Measurements from ENCODE around the gene SHROOM3.
"Not testable (repeated sequence)": the region's sequence is repeated elsewhere in the genome, so short reads cannot be mapped to it uniquely, and the experiment has no call there.

Gene SHROOM3

DNA sequence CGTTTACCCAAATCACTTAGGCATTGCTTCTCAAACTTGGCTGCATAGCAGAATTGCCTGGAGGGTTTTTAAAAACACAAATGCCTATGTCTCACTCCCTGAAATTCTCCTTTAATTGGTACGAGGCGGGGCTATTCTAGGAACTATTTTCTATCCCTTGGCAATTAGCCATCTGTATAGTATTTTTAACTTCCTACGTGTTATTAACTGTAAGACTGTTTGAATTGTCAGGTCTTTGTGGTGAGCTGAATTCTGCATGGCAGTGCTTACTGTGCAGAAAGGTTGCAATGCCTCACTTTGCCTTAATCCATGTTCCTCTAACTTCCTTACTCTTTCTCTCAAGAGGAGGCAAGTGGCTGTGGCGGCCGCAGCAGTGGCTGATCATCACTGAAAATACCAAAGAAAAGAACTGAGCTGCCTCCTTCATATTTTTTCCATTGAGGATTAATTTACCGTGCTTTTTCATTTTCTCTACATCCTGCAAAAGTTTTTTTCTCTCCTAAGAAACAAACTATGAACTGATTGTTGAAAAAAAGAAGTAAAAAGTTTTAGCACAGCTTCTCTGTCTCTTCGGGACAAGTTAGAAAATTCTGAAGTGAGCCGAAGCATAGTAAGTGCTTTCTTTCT is at the start of gene SHROOM3:
Gene SHROOM3 (plus strand): TSS at position 329 of the 627 bp plus-strand sequence. CDS start 824 bp downstream, outside the sequence.
- no peak for DNase-seq

DNA sequence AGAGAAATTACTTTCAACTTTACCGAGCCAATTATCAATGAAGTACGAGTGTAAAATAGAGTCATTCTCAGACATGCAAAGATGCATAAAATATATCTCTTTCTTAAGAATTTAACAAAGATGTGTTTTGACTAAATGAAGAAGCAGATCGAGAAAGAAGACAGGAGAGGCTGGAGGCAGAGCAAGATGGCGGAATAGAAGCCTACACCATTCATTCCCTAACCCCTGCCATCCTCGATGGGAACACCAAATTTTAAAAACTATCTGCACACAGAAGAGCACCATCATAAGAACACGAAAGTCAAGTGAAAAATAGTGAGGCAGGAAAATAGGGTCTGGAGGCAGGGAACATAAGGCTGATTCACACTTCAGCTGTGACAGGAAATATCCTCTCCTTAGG is 49.1 kb upstream of the SHROOM3 start:
- DNase-seq = no peak

DNA sequence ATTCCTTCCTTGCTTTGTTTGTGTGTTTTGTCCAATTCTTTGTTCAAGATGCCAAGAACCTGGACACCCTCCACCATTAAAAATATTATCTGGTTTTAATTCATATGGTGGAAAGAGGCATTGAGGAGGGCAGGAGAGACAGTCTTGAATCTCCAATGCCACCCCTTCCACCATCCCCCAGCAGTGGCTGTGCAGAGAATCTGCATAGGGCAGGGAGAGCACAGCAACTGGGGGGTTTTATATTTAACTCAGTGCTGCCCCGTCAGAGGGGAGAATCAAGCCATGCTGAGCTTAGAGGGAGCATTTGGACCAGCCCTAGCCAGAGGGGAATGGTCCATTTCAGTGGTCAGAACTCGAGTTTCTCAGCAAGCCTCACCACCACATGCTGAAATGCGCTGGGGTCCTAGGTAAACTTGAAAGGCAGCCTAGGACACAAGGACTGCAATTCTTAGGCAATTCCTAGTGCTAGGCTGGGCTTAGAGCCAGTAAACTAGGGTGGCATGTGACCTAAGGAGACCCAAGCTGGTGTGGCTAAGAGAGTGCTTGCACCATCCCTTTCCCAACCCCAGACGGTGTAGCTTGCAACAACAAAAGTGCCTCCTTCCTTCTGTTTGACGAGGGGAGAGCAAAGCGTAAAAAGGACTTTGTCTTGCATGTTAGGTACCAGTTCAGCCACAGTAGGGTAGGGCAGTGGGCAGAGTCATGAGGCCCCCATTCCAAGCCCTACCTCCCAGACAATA is 48.3 kb upstream of the SHROOM3 start:
- DNase-seq = no peak

DNA sequence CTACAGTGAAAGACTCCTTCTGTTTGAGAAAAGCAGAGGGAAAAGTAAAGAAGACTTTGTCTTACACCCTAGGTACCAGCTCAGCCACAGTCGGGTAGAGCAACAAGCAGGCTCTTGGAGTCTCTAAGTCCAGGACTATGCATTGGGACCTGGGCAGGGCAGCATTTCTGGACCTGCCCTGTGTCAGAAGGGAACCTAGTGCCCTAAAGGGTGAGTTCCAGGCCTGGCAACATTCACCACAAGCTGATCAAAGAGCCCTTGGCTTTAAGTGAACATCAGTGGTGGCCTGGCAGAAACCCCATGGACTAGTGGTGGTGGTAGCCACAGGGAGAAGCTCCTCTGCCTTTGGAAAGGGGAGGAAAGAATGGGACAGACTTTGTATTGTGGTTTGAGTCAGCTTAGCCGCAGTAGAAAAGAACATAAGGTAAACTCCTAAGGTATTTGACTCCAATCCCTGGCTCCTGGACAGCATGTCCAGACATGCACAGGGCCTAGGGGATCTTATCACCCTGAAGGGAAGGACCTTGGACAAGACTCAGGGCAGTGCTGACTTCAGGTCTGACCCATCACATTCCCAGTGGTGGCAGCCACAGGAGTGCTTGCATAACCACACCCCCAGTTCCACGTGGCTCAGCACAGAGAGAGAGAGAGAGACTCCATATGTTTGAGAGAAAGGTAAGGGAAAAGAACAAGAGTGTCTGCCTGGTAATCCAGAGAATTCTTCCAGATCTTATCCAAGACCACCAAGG is 46.7 kb upstream of the SHROOM3 start:
- DNase-seq = no peak

DNA sequence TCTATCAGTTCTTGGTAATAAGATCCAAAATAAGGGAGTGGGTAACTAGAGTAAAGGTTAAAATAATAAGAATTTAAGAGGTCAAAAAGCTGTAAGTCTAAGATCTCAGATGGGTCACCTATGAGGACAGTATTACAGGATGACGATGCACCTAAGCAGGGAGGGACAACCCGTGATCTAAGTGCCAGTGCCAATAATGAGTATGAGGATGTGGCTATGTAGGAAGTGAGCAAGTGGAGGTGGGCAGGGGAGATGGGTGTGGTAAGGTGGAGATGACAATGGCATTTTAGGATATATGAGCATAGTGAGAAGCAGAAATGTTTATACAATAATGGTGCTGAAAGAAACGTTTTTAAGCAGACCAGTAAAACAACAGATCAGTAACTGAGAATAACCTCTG is 33.4 kb upstream of the SHROOM3 start:
- no peak for DNase-seq

DNA sequence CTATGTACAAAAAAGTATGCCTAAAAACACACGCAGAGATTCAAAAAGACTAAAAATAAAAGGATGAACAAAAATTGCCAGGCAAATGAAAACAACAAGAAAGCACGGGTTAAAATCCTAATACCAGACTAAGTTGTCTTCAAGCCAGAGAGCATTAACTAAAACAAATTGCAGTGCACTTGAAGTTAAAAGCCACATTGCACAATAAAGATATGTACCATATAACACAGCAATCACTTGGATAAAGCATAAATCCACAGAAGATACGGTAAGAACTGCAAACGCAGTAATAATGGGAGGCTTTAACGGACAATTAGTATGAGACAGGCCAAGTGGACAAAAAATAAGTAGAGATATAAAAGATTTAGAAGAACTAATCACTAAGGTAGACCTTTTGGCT is 28.9 kb upstream of the SHROOM3 start:
- no peak for DNase-seq

DNA sequence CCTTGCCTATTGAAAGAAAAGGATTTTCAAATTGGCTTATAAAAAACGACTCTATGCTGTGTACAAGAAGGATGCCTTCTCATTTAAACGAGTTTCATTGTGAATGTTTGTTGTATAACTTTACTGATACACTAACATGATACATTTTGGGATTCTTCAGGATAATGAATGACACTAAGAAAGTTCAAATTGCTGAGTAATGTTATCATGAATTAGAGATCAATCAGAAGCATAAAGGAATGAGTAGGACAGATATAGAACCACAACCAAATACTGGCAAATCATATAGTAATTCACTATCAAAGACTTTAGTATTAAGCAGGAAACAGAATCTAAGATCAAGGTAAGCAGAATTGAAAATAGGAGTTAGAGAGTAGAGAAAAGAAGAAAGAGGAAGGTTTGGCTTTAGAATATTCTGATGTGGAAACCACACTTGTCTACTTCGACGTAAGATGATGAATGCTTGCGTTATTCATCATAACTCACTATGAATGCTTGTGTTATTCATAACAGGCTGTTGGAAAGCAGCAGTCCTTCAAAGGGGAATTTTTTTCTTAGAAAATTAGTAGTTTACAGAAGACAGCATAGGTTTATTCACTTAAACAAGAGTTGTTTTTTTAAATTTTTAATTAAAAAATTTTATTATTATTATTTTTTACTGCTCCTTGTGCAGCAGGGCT is 27.4 kb upstream of the SHROOM3 start:
- no peak for DNase-seq

DNA sequence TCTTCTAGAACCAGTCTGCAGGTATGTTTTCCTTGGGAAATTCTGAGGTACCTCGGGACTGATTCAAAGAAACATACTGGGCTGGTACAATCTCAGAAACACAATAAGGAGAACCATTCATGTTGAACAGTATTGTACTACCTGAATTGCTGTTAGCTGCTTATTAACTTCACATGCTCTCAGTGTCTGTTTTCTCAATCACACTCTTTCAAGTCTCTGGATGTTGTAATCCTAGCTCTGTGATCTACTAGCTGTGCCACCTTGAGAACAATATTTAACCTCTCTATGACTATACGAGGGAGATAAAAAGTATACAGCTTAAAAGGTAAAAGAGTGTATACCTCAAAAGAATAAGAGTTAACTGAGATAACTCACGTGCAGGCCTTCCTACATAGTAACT is 24.4 kb upstream of the SHROOM3 start:
- DNase-seq = no peak

DNA sequence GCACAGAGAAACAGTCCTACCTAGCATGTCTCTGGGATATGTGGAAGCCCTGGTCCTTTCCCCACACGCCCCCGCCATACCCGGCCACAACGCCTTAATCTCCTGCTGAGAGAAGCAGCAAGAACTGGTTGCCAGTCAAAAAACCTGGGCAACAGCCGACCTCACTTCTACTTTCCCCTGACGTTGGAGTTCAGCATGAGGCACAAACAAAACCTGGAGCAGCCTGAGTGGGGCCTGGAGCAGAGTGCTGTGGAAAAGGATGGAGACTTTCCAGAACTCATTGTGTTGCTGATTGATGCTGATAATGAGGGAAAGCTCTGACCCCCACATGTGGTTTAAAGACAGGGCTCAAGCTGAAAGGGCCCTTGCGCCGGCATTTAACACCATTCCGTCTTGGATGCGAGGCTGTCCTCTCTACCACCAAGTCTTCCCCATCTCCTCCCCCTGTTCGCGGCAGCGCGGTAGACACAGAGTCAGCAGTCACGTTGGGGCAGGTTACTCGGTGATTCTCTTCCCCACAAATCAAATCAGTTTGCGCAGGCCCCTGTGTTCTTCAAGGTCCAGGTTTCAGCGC is 14.8 kb upstream of the SHROOM3 start:
- DNase-seq = no peak

DNA sequence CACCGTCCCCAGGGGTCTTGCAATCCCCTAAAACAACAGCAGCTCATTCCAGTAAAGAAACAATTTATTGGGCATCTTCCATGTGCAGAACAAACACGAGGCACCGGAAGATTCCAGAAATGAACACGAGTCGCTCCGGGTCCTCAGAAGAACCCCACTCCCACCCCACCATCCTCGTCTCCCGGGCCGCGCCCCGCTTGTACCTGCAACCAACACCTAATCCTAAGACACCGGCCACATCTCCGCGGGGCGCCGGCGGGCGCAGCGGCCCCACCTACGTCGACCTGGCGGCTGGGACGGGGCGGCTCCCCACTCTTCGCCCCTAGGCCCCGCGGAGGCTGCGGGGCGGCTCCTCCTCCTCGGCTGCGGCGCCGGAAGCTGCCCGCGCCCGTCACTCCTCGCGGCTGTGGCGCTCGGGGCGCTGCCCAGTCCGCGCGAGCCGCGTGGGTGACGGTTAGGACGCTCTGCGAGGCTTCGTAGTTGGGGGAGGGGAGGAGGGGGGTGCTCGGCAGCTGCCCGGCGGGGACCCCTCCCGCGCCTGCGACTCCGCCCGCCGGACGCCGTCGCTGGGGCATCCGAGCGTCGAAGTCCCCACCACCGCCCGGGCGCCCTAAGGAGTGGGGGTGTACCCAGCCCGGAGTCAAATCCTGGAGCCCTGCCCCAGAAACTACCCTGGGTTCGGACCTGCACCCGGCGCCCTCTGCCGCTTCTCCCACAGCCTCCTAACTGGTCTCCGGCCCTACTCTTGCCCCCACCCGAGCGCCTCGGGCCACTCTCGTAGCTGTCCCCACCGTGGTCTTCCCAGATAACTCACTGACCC is 14.1 kb upstream of the SHROOM3 start, which contains the start of gene CCDC158:
Gene CCDC158 (minus strand): TSS at position 380 of the 820 bp plus-strand sequence. CDS start 17,934 bp downstream, outside the sequence.
- no peak for DNase-seq

DNA sequence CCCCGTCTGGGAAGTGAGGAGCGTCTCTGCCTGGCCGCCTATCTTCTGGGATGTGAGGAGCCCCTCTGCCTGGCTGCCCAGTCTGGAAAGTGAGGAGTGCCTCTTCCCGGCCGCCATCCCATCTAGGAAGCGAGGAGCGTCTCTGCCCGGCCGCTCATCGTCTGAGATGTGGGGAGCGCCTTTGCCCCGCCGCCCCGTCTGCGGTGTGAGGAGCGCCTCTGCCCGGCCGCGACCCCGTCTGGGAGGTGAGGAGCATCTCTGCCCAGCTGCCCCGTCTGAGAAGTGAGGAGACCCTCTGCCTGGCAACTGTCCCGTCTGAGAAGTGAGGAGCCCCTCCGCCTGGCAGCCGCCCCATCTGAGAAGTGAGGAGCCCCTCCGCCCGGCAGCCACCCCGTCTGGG is 11.9 kb upstream of the SHROOM3 start:
- DNase-seq = not testable (repeated sequence)

DNA sequence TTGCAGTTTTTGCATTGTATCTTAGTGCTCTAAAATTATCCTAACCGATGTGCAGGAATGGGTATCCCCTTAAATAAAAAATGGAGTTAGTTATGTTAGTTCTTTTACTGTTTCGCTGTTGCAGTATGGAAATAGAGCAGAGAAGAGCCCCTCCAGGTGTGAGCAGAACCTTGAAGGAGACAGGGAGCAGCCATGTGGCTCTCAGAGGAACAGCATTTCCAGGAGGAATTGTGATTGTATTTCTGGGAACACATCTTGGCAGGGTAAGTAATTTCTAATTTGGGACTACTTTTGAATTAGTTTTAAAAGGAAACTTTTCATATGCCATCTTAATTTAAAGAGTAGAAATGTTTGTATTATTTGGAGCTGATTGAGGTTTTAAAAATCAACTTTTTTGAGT is 8.8 kb upstream of the SHROOM3 start:
- DNase-seq = no peak

DNA sequence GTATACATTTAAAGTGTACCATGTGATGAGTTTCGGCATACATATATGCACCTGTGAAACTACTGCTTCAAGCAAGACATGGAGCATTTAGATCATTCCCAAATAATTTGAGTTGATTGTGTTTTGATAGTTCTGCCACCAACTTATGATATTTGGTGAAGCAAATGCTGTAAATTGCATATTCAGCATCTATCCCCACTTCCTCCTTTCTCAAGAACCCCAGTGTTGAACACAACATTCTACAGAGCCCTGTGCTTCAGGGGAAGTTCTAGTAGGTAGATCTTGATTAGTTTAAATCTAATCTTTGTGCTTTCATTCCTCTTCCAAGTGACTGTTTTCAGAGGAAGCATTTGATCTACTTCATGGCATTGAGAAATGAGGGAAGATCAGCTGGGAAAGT is 5.4 kb upstream of the SHROOM3 start:
- no peak for DNase-seq

DNA sequence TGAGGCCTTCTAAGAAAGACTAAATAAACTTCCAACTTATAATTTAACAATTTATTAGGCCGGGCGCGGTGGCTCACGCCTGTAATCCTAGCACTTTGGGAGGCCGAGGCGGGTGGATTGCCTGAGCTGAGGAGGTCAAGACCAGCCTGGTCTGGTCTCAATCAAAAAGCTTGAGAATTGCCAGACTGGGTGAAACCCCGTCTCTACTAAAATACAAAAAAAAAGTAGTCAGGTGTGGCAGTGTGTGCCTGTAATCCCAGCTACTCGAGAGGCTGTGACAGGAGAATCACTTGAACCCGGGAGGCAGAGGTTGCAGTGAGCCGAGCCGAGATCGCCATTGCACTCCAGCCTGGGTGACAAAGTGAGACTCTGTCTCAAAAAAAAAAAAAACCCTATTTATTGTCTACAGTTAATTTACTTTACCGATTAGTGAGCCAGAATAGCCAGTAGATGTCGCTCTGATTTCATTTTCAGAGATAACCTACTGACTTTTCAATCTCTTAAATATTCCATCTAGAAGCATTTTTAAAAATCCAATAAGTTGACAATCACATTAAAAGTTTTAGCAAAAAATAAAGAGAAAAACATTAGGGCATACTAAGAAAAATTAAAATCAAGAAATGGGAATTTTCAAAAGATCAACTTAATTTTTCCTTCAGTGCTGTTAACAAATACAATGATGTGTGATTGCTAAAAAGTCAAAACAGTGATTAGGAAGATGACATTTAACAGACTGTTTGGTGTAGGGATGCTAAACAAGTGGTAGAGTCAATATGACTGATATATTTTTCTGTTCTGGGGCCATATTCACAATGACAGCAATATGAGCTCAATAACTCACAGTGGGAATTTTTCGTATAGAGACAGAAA is 4.3 kb upstream of the SHROOM3 start:
- no peak for DNase-seq

DNA sequence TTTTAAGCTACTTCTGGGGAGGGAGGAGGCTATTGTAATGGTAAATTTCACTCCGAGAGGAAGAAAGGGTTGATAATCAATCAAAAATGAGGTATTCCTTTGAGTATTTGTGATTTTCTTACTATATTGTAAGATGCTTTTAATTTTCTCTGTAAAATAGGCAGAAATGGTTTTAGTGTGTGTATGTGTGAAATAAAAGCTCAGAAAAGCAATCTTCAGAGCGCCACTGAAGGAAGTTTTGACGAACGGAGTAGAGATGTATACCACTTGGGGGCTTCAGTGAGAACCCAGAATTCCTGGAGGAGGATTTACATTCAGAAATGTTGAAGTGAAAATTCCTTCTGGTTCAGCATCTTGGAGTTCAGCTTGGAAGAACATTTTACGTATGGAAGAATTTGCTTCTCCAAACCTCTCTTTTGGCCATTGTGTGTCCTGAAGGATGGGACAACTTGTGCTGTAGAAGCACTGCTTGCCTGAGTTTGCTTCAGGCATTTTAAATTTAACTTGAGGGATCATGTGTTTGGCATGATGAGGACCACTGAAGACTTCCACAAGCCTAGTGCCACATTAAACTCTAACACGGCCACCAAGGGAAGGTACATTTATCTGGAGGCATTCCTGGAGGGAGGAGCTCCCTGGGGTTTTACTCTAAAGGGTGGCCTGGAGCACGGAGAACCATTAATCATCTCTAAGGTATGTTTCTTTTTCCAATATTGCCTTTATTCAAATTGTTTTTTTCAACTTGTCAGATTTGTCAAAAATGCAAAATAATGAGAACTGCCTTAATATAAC is 695 bp downstream of the SHROOM3 start:
- no peak for DNase-seq

DNA sequence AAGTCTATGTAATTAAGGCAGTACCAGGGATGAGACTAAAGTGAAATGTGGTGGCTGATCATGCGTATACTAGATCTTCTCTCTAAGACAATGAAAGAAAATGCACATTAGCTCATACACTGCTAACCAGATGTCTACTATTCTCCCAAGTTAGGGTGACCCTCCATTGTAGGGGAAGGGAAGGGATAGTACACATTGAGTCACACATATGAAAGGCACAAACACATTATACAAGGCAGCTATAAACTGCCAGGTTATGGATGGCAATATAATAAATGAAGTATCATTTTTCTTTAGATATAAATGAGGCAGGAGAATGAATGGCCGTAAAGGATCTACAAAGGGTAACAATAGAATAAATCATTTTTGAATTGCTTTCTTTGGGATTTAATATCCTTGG is 4.5 kb downstream of the SHROOM3 start:
- DNase-seq = no peak

DNA sequence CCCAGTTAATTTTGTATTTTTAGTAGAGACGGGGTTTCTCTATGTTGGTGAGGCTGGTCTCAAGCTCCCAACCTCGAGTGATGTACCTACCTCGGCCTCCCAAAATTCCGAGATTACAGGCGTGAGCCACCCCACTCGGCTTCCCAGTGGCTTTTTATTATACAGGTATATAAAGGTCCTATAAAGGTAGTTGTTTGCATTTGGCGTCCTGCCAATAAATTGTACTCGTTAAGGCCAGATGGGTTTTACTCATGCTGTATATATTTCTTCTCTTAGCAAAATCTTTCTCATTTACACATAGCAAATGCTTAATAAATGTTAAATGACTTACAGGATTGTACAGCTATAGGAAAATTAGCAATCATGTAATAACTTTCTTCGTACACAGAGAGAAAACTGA is 6.9 kb downstream of the SHROOM3 start:
- DNase-seq = no peak

DNA sequence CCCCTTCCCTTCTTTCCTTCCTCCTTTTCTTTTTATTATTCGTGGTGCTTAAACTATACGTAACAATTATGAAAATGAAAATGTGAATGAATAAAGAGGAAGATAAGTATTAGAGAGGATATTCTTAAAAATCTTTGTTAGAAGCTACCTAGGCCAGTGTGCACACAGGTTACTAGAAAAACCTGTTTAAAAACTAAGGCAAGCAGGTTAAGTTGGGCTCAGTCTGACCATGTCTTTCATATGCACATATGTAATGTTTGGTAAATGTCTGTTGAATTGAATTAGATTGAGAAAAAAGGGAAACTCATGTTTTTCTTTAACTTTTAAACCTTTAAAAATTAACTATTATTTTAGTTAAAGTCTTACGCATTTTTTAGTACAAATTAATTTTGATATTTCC is 7.8 kb downstream of the SHROOM3 start:
- DNase-seq = no peak

DNA sequence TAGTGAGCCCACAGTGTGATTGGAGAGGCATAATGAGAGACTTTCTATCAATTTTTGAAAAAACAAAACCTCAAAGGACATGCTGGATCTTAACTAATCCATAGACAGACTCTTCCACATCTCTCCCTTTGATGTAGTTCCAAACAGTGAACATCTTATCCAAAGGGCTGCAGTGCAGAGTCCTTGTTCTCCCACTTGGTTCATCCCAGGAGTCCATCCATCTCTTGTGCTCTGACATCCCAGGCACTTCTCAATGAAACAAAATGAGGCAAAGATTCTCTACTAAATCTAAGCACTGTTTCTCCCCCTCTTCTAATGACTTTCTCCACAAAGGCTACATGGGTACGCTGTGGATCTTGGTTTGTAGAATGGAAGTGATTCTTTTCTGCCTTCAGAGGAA is 8.3 kb downstream of the SHROOM3 start:
- DNase-seq = no peak

DNA sequence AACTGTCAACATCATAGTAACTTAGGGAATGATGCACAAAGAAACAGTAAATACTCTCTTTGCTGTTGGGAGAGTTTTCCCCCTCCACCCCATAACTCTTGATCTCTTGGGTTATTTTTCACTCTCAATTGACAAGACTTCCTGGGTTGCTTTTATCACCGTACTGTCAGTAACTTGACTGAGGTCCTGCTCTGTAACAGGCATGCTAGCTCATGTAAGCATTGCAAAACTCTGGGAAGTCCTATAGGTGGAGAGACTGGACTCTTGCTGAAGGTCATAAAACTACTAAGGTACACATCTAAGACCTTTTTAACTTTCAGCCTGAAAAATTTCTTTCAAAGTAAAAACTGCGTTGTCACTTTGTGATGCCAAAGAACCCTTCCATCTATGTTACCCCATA is 10.9 kb downstream of the SHROOM3 start:
- no peak for DNase-seq
